Measurements from ENCODE around the gene PCGF1.

DNA sequence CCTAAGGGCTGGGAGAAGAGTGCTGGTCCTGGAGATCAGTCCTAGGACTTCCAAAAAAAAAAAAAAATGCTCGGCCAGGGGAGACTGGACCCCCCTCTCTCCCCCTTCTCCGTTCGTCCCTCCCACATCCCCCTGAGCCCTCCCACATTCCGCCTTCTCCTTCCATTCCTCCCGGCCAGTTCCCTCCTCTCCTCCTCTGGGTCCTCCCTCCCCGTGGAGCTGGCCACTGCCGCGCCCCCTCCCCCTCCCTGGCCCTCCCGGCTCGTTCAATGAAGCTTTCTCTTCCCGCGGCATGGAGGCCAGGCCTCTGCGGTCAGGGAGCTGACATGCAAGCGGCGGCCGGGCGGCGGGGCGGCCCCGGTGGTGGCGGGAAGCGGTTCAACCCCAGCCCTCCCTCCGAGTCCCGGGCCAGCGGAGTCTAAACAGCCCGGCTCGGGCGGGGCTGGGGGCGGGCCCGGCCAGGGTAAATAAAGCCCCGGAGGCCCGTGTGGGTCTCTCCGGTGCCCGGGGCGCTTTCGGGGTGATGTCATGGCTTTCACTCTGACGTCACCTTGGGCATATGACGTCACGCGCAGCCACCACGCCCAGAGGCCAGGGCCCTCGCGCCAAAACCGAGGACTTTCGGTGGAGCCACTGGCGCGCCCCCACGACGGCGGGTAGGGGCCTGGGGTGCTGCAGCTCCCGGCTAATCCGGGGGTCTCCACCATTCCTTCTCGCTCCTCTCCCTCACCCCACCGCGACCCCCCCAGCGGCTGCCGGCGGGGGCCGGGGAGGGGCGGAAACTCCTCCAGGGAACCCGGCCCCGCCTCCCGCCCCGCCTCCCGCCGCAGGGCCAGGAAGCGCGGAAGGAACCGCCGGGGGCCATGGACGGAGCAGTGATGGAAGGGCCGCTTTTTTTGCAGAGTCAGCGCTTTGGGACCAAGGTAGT is 46.7 kb upstream of the PCGF1 start, which contains the start of the genes DOK1 and LOXL3:
- TF ChIP-seq POLR2AphosphoS5 (IDR thresholded peaks at IDR 0.05) = no peak
- TF ChIP-seq, protein P1, sequence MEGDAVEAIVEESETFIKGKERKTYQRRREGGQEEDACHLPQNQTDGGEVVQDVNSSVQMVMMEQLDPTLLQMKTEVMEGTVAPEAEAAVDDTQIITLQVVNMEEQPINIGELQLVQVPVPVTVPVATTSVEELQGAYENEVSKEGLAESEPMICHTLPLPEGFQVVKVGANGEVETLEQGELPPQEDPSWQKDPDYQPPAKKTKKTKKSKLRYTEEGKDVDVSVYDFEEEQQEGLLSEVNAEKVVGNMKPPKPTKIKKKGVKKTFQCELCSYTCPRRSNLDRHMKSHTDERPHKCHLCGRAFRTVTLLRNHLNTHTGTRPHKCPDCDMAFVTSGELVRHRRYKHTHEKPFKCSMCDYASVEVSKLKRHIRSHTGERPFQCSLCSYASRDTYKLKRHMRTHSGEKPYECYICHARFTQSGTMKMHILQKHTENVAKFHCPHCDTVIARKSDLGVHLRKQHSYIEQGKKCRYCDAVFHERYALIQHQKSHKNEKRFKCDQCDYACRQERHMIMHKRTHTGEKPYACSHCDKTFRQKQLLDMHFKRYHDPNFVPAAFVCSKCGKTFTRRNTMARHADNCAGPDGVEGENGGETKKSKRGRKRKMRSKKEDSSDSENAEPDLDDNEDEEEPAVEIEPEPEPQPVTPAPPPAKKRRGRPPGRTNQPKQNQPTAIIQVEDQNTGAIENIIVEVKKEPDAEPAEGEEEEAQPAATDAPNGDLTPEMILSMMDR (IDR thresholded peaks at IDR 0.05) = no peak
- TF ChIP-seq POLR2A (IDR thresholded peaks at IDR 0.05) = no peak
